Lower leg skin (tissue), 4 donors: Measurements from ENCODE around the gene ORC4. TPM values are rescaled to one million over a fixed set of nuclear protein-coding genes. Genes with fewer than 3 reads are reported as not detected.

ENCODE experiments used
- DNase-seq, 2 donors: peaks; one replicate each; pipeline ENCODE4 v3.0.0-alpha.2; 2019; ENCODE audit warnings: low spot score in 2 of 2
- H3K4me3 ChIP-seq: fragments of 200-600 bp; sonication (generic); 2 replicates; pipeline ENCODE4 v1.5.1; 2017; ENCODE audit warnings: mild to moderate bottlenecking, low read depth; ENCODE audit not compliant: poor library complexity, severe bottlenecking
- CTCF ChIP-seq, 3 donors: fragments of 450-650 bp; IDR thresholded peaks; one replicate each; pipeline ENCODE4 v1.5.1; 2016; ENCODE audit warnings: antibody characterized with exemption in 3 of 3, mild to moderate bottlenecking in 3 of 3, moderate library complexity in 2 of 3
- POLR2A ChIP-seq, 2 donors: fragments of 450-650 bp; IDR thresholded peaks; one replicate each; pipeline ENCODE4 v1.6.1; 2016 to 2017; ENCODE audit warnings: antibody characterized with exemption in 2 of 2, mild to moderate bottlenecking in 1 of 2, moderate library complexity in 1 of 2
- WGBS, 2 donors: methylation state at CpG; one replicate each; pipeline ENCODE4 v1.1.5; 2018; 5-methylcytosine and 5-hydroxymethylcytosine counted together
- intact Hi-C: fragments of 100-400 bp; cut with DNase I; formaldehyde crosslinking; loops from one replicate; pipeline ENCODE4 v1.15.0; 2023; ENCODE audit warnings: low total_unique reads
- total RNA-seq, 4 donors: library from RNA; depleted of rRNA; stranded (reverse); fragments of >200 nt; gene quantifications; one replicate each; pipeline ENCODE4 v1.1.0, GENCODE V29; 2016

The ORC4 gene
- total RNA-seq, 4 donors from 2014 or later: 21.6 to 59.4 (median 38.8) TPM

- intact Hi-C loops: no loop called here
- H3K4me3 ChIP-seq: no peak overlapping the region
- no peak for TF ChIP-seq CTCF (IDR thresholded peaks at IDR 0.05)
- no peak for DNase-seq
- 83 to 86% methylated on average over 4 of the region's 4 CpGs for WGBS, 2 donors
Observed at GRCh38 chr2:148032215-148032614, 11.7 kb upstream of the ORC4 start.

GRCh38 chr2:148031152-148031551, 10.6 kb upstream of the ORC4 start:
- no peak overlapping the region for H3K4me3 ChIP-seq
- intact Hi-C loops: no loop called here
- DNase-seq: no peak
- TF ChIP-seq POLR2A (IDR thresholded peaks at IDR 0.05) (no peak), CTCF (IDR thresholded peaks at IDR 0.05) (no peak)

GRCh38 chr2:148028781-148029180, 8.2 kb upstream of the ORC4 start:
- intact Hi-C loops: no loop called here
- DNase-seq: no peak
- 84 to 92% methylated on average over 1 of the region's 1 CpG for WGBS, 2 donors
- H3K4me3 ChIP-seq: no peak overlapping the region
- TF ChIP-seq POLR2A (IDR thresholded peaks at IDR 0.05) (no peak), CTCF (IDR thresholded peaks at IDR 0.05) (no peak)

GRCh38 chr2:148027822-148028221, 7.3 kb upstream of the ORC4 start:
- 84 to 93% methylated on average over 1 of the region's 1 CpG for WGBS, 2 donors
- no peak for DNase-seq
- no peak overlapping the region for H3K4me3 ChIP-seq
- intact Hi-C loops: no loop called here
- no peak for TF ChIP-seq CTCF (IDR thresholded peaks at IDR 0.05)
- no peak for TF ChIP-seq POLR2A (IDR thresholded peaks at IDR 0.05)

- intact Hi-C loops: no loop called here
- WGBS, 2 donors: 96 to 98% methylated on average over 2 of the region's 2 CpGs
- DNase-seq: no peak
- no peak overlapping the region for H3K4me3 ChIP-seq
- TF ChIP-seq POLR2A (IDR thresholded peaks at IDR 0.05): no peak
- no peak for TF ChIP-seq CTCF (IDR thresholded peaks at IDR 0.05)
Observed at GRCh38 chr2:148026573-148026972, 6.0 kb upstream of the ORC4 start.

- TF ChIP-seq POLR2A (IDR thresholded peaks at IDR 0.05) (no peak), CTCF (IDR thresholded peaks at IDR 0.05) (no peak)
- no peak overlapping the region for H3K4me3 ChIP-seq
- DNase-seq: no peak
- intact Hi-C loops: no loop called here
Observed at GRCh38 chr2:148023861-148024260, 3.3 kb upstream of the ORC4 start.
